T47D (cell line): Measurements from ENCODE around the gene PKD1L1.
A peak's percentile ranks its signal among the peaks of the same experiment; 100 is the strongest.

Source experiments
- DNase-seq, 2 experiments: peaks; one replicate each; pipeline versions ENCODE4 v3.0.0 to v3.0.0-alpha.2; 2011 to 2012; ENCODE audit warnings: low read depth in 1 of 2, low spot score in 1 of 2
- JUND ChIP-seq: IDR thresholded peaks from 2 replicates; pipeline ENCODE4 v1.6.1; 2012; ENCODE audit warnings: low read depth
- in situ Hi-C: cut with HindIII; loops from 2 replicates; pipeline ENCODE4 v1.10.0; 2016; ENCODE audit warnings: low sequenced_read_pairs, low pct_unique_long_range_greater_than_20kb

PKD1L1 gene

DNA sequence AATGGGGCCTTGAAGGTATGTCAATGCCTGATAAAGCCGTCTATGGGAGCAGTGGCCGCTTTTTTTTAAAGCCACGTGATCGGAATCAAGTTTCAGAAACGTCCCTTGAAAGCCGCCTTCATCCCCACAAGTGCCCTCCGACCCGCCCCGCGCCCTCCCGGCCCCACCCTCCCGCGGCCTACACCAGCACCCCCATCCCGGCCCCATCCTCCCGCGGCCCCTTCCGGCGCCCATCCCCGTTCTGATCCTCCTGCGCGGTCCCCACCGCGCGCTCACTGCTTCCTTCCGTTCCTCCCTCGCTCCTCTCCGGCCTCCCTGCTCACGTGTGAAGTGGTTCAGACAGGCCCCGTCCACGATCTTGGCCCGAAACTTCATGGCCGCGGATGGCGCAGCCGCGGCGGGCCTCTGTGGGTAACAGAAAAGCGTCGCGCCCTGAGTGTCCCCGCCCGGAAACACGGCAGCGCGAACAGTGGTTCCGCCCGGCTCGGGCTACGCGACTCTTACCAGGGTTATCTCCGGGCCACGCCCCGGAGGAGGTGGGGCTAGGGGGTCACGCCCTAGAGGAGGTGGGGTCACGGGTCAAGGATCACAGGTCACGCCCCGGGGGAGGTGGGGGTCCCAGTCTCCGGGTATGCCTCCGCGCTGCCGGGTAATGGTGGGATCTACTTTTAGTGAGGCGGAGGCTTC lies 31.0 kb upstream of the PKD1L1 start, which contains the start of gene HUS1:
HUS1 (minus strand) TSS at position 471 of the 687 bp plus-strand sequence; CDS start at position 375, 96 bp downstream.
- no peak for TF ChIP-seq JUND
- in situ Hi-C loops, result no loop called here
- DNase-seq, result peak; percentile 90 to 94

DNA sequence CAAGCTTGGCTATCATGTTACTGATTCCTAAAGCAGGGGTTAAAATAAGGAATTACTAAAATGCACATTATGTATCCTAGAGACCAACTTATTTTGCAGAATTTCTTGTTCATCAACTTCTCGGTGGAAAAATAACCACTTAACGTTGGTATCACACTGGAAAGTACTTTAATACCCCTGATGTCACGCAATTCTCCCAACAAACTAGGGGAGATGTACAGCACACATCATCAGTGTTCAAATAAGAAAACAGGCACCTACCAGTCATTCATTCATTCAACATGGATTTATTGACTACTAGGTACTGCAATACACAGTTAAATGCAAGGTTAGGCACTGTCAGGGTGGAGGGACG lies 30.5 kb upstream of the PKD1L1 start:
- no peak for TF ChIP-seq JUND
- in situ Hi-C loops, result no loop called here
- no peak for DNase-seq

DNA sequence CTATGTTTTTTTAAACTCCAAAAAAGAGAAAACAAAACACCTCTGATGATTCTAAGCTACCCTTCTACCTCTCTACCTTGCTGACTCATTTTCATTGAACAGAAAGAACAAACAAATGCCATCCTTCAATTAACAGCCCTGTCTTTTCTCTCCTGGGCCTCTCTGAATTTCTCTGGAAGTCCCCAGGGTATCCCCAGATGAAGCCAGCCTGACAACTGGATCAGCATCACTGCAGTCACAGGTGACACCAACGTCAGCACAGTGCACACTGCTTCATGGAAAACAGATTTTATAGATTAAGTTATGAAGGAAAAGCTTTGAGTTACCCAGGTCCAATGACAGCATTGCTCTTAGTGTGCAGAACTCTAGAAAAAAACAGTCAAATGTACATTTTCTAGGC lies 25.5 kb upstream of the PKD1L1 start:
- in situ Hi-C loops, result no loop called here
- TF ChIP-seq JUND, result no peak
- DNase-seq, result no peak

DNA sequence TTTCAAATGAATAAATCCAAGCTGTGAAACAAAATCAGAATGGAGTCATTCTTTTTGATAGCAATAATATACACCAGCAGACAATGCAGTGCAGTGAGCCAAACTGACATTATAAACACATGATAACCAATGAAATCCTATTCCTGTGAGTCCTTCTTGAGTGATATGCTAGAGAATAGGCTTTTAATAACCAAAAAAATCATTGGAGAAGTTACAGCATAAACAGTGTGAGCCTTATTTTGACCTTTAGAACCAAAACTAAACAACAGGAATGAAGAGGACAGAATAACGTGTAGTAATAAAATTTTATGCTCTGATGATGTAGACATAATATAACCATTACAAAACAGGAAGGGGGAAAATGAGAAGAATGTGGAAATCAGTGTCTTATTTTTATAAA lies 22.5 kb upstream of the PKD1L1 start:
- in situ Hi-C loops, result no loop called here
- no peak for DNase-seq
- no peak for TF ChIP-seq JUND

DNA sequence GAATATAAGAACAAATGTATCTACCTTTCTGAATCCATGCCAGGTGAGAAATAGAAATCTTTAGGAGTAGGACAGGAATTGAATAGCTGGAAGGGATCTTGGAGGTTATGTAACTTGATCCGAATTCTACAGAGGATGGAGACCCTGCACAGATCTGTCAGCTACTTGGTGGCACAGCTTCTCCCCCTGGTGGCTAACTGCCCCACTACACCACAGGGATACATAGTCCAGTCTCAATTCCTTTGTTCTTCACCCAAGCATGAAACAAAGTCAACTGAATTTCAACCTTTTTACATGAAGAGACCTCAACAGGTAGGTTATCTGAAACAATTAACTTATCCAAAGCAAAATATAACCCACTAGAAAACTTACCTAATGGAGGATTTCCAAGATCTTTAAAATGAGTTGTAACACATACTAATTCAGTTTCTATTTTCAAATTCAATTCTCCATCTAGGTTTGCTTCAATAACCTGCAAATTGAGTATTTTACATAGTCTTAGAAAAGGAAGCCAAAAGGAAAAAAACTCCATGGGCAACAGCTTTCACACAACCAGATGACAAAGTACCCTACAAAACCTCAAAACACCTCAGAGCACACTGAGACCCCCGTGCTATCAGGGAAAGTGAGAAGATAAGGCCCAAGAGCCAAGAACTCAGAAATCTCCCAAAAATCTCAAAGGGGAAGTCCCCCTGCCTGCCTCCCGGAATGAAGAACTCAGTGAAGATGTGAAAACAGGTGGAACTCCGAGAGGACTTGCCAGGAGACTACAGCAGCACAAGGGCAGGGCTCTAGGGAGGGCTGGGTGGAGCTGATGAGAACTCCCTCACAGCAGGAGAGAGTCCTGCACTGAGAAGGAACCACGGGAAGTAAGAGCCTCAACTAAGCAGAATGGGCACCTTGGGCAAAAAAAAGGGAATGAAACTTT lies 20.8 kb upstream of the PKD1L1 start:
- DNase-seq, result peak; percentile 76 to 81
- no peak for TF ChIP-seq JUND
- in situ Hi-C loops, result no loop called here

GRCh38 chr7:47967708-47968107 lies 19.4 kb upstream of the PKD1L1 start:
- no peak for TF ChIP-seq JUND

GRCh38 chr7:47967123-47967522 lies 18.9 kb upstream of the PKD1L1 start:
- no peak for TF ChIP-seq JUND

More at GRCh38 chr7:47967708-47968107, 19.4 kb upstream of the PKD1L1 start:
- in situ Hi-C loops, result no loop called here
- no peak for DNase-seq

DNA sequence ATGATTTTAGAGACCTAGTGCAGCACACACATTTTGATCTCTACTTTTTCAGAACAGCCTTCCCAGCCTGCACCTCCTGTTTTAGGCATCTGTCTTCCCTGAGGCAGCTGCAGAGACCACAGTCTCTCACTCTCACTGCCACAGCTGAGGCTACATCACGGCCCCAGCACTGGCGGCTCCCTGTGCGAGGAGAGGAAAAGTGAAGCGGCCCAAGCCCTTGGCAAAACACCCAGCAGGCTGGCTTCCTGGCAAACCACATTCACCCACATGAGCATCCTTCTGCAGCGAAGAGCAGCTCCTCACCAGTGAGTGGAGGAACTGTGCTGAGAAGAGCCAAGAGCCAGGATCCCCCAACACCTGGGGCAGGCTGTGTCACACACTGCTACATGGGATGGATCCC lies 17.2 kb upstream of the PKD1L1 start:
- TF ChIP-seq JUND, result no peak
- in situ Hi-C loops, result no loop called here
- no peak for DNase-seq

More at GRCh38 chr7:47967123-47967522, 18.9 kb upstream of the PKD1L1 start:
- in situ Hi-C loops, result no loop called here
- no peak for DNase-seq

DNA sequence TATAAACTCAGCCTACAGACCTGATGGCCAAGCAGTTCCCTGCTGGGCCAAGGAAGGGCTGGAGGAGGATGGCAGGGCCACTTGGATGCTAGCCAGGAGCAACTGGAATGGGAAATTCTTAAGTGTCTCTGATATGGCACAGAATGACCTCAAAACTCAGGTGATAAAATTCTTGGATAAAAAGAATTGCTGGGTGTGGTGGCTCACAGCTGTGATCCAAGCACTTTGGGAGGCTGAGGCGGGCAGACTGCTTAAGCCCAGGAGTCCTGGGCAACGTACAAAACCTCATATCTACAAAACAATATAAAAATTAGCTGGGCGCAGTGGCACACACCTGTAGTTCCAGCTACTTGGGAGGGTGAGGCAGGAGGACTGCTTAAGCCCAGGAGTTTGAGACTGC lies 14.0 kb upstream of the PKD1L1 start:
- no peak for TF ChIP-seq JUND
- DNase-seq, result no peak
- in situ Hi-C loops, result no loop called here

DNA sequence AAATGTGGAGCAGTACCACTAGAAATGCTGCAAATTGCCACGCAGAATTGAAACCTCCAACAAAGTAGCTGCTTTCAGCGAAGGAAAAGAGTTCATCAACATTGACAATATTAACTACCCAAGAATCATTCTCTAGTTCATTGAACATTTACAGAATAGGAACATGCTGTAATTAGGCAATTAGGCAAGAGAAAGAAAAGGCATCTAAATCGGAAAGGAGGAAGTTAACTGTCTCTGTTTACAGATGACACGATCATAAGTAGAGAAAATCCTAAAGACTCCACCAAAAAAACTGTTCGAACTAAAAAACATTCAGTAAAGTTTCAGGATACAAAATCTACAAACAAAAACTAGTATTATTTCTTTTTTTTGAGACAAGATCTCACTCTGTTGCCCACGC lies 8.9 kb upstream of the PKD1L1 start:
- no peak for DNase-seq
- no peak for TF ChIP-seq JUND
- in situ Hi-C loops, result no loop called here

DNA sequence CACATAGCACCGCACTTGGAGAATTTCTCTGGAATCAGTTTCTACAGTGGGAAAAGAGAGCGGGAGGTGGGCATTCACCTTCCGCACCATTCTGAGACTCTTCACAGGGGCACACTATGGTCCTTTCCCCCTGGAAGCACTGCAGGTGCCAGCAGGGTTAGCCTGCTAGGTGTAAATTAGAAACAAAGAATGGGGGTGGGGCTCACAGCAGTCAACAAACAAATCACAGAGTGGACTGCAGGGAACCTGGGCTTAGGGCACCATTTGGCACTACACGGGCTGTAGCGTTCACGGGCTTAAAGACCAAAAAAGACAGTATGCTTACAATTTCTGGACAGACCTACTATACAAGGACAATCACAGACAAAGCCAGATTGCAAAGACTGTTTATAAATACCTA lies 8.0 kb upstream of the PKD1L1 start:
- TF ChIP-seq JUND, result no peak
- DNase-seq, result no peak
- in situ Hi-C loops, result no loop called here

GRCh38 chr7:47954231-47954911 lies 6.1 kb upstream of the PKD1L1 start:
- in situ Hi-C loops, result no loop called here
- DNase-seq, result no peak
- TF ChIP-seq JUND, result no peak

DNA sequence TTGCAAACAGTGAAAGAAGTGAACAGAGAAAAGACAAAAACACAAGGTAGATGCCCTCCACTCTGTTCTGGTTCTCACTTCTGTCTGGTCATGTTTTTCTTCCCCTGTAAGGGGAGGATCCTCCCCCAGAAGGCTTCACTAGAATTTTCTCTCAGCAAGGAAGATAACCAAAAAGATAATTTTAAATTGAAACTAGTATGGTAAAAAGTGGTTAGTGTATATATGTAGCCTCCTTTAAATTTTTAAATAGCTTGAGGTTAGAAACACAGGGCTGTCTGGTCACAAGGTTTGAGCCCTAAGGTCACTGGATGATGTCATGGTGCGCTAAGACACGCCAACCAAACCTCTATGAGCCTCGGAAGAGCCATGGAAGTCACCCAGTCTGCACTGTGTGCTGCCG lies 5.6 kb upstream of the PKD1L1 start:
- in situ Hi-C loops, result no loop called here
- TF ChIP-seq JUND, result no peak

More for the DNA sequence above, 5.6 kb upstream of the PKD1L1 start:
- no peak for DNase-seq
